ENCODE measurements around the gene PNKD.

DNA sequence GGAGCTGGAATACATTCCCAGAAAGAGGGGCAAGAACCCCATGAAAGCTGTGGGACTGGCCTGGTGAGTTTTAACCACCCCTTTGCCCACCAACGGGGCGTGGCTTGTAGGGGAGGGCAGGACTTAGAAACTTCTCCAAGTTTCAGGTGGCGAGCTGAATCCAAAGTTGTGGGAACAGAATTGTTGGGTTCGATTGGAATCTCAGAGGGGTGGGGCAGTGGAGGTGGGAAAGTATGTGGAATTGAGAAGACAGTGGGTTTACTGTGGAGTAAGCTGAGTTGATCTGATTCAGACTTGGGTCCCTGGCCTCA is 1.1 kb downstream of the PNKD start:
- TF ChIP-seq, protein P1, sequence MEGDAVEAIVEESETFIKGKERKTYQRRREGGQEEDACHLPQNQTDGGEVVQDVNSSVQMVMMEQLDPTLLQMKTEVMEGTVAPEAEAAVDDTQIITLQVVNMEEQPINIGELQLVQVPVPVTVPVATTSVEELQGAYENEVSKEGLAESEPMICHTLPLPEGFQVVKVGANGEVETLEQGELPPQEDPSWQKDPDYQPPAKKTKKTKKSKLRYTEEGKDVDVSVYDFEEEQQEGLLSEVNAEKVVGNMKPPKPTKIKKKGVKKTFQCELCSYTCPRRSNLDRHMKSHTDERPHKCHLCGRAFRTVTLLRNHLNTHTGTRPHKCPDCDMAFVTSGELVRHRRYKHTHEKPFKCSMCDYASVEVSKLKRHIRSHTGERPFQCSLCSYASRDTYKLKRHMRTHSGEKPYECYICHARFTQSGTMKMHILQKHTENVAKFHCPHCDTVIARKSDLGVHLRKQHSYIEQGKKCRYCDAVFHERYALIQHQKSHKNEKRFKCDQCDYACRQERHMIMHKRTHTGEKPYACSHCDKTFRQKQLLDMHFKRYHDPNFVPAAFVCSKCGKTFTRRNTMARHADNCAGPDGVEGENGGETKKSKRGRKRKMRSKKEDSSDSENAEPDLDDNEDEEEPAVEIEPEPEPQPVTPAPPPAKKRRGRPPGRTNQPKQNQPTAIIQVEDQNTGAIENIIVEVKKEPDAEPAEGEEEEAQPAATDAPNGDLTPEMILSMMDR (IDR thresholded peaks at IDR 0.05), result no peak
- TF ChIP-seq EZH2 (IDR thresholded peaks at IDR 0.05), result no peak

All from neural progenitor cell (in vitro differentiated cells).